Left ventricle myocardium inferior (tissue), 1 donor: Measurements from ENCODE around the gene MYOF. TPM values are rescaled to one million over a fixed set of nuclear protein-coding genes. Genes with fewer than 3 reads are reported as not detected.

Source experiments
- DNase-seq: peaks from one replicate; pipeline ENCODE4 v3.0.0-alpha.2; 2020
- H3K27ac ChIP-seq: fragments of 200-600 bp; replicated peaks from 2 replicates; pipeline ENCODE4 v1.8.0; 2021
- H3K27me3 ChIP-seq: fragments of 200-600 bp; 2 replicates; pipeline ENCODE4 v1.8.0; 2021; ENCODE audit warnings: low read depth
- H3K36me3 ChIP-seq: fragments of 200-600 bp; 2 replicates; pipeline ENCODE4 v1.8.0; 2021
- H3K4me1 ChIP-seq: fragments of 200-600 bp; 2 replicates; pipeline ENCODE4 v1.8.0; 2021
- H3K4me3 ChIP-seq: fragments of 200-600 bp; 2 replicates; pipeline ENCODE4 v1.8.0; 2021; ENCODE audit warnings: mild to moderate bottlenecking, moderate library complexity
- H3K9me3 ChIP-seq: fragments of 200-600 bp; replicated peaks from 2 replicates; pipeline ENCODE4 v1.8.0; 2021
- intact Hi-C: fragments of 100-400 bp; cut with micrococcal nuclease; formaldehyde crosslinking; loops from one replicate; pipeline ENCODE4 v1.11.0; 2022
- total RNA-seq: library from RNA; stranded (reverse); fragmentation: NEBNext Ultra II Directional; extraction: Animal tissue kit (Norgen Biotek cat#: 25700); gene quantifications from one replicate; pipeline ENCODE4 v1.2.1, GENCODE V29; 2021
- TF ChIP-seq, protein P1 (sequence below): fragments of 200-600 bp; IDR thresholded peaks from 2 replicates; pipeline ENCODE4 v1.8.0; 2021; ENCODE audit warnings: antibody characterized with exemption, mild to moderate bottlenecking, borderline replicate concordance
- donor health status: DM: no; HTN: yes; CAD: no; lungs with severe emphysema.

MYOF gene
- total RNA-seq, 1 donor from 2014 or later = 43.6 TPM

DNA sequence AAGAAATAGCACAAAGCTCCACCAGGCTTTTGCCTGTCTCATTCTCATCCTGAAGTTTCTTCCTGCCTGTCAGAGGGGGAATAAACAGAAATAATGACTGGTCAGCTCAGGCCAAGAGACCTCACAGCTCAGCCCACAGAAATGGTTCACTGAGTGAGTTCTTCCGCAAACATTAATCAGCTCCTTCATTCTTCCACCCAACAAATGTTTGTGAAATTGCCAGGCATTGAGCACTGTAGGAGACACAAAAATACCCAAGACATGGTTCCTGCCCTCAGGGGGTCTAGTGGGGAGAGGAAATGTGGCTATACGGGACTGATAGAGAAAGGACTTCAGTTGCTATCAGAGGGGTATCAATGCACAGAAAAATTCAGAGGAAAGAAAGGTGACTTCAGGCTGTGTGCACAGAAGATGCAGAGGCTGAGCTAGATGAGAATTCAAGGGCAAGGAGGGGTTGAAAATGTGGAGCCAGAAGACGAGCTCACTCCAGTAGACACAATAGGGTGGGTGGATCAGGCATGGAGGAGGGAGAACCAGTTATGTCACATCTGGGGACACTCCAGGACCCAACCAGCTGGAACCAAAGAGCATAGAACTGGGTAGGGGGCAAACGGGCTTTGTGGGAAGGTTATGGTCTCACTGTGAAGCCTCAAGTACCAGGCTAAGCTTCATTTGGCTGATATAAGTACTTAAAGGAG lies 20.9 kb downstream of the MYOF start:
- intact Hi-C loops = no loop called here
- H3K27ac ChIP-seq = peak overlapping the region; percentile 93
- no peaks in the 10 kb centered on the region for H3K27me3 ChIP-seq
- no peaks in the 10 kb centered on the region for H3K36me3 ChIP-seq
- H3K9me3 ChIP-seq = no peaks in the 10 kb centered on the region
- H3K4me3 ChIP-seq = no peak overlapping the region
- H3K4me1 ChIP-seq = peaks cover 67% of the 10 kb centered on the region
- TF ChIP-seq, protein P1, sequence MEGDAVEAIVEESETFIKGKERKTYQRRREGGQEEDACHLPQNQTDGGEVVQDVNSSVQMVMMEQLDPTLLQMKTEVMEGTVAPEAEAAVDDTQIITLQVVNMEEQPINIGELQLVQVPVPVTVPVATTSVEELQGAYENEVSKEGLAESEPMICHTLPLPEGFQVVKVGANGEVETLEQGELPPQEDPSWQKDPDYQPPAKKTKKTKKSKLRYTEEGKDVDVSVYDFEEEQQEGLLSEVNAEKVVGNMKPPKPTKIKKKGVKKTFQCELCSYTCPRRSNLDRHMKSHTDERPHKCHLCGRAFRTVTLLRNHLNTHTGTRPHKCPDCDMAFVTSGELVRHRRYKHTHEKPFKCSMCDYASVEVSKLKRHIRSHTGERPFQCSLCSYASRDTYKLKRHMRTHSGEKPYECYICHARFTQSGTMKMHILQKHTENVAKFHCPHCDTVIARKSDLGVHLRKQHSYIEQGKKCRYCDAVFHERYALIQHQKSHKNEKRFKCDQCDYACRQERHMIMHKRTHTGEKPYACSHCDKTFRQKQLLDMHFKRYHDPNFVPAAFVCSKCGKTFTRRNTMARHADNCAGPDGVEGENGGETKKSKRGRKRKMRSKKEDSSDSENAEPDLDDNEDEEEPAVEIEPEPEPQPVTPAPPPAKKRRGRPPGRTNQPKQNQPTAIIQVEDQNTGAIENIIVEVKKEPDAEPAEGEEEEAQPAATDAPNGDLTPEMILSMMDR = no peak
- no peak for DNase-seq

DNA sequence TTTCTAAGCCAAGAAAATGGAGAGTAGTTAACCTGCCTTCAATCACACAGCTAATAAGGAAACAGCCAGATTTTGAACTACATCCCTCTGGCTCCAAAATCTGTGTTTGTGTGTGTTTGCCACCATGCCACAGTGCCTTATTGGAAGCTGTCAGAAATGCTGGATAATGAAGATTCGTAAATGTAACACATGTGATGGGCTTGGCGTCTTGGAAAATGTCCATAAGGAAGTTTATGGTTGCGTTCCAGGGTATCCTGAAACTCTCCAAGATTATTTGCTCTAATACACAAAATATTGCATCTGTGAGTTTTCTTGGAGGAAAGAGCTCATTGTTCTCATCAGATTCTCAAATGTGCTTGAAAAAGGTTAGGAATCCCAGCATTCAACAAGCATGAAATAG lies 22.7 kb downstream of the MYOF start:
- TF ChIP-seq, protein P1 = no peak
- Histone ChIP-seq H3K4me3 (no peak overlapping the region), H3K27ac (peak overlapping the region; percentile 93), H3K4me1 (peaks cover 49% of the 10 kb centered on the region), H3K9me3 (no peaks in the 10 kb centered on the region), H3K27me3 (no peaks in the 10 kb centered on the region), H3K36me3 (no peaks in the 10 kb centered on the region)
- no peak for DNase-seq
- intact Hi-C loops = no loop called here

DNA sequence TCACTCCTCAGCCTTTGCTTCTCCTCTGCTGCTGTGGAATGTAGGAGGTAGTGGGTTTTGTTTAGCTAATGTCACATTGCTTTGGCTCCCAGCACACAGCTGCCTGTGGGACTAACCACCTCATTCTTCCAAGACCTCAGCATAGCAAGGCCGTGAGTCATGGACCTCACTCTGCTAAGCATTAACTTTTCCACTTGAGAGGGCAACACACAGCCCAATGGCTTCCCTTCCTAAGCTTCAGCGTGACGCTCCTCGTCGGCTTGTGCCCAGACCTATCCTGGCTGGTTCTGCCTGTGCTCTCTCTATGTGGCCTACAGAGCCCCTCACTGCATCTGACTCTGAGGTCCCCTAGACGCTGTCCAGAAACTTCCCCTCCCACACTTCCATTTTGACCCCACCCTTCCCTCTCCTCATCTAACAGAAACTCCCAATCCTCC lies 23.3 kb downstream of the MYOF start:
- Histone ChIP-seq H3K27ac (peak overlapping the region; percentile 93), H3K4me1 (peaks cover 43% of the 10 kb centered on the region), H3K36me3 (no peaks in the 10 kb centered on the region), H3K9me3 (no peaks in the 10 kb centered on the region), H3K27me3 (no peaks in the 10 kb centered on the region), H3K4me3 (no peak overlapping the region)
- DNase-seq = peak; percentile 44
- TF ChIP-seq, protein P1 = no peak
- intact Hi-C loops = no loop called here

DNA sequence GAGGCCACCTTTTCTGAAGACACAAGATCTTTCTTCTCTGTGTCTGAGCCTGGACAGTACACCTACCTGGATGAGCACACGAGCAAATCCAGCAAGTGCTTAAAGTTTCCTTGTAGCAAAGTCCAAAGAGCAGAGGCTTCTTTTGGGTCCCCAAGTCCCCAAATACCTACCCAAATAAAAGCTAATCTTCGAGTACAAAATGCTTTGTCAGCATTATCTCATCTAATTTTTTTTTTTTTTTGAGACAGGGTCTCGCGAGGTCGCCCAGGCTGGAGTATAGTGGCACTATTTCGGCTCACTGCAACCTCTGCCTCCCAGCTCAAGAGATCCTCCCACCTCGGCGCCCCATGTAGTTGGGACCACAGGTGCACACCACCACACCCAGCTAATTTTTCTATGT lies 24.6 kb downstream of the MYOF start:
- Histone ChIP-seq H3K27me3 (no peaks in the 10 kb centered on the region), H3K36me3 (peaks cover 2% of the 10 kb centered on the region), H3K4me3 (no peak overlapping the region), H3K4me1 (peaks cover 33% of the 10 kb centered on the region), H3K9me3 (no peaks in the 10 kb centered on the region), H3K27ac (no peak overlapping the region)
- no peak for DNase-seq
- TF ChIP-seq, protein P1 = no peak
- intact Hi-C loops = no loop called here

DNA sequence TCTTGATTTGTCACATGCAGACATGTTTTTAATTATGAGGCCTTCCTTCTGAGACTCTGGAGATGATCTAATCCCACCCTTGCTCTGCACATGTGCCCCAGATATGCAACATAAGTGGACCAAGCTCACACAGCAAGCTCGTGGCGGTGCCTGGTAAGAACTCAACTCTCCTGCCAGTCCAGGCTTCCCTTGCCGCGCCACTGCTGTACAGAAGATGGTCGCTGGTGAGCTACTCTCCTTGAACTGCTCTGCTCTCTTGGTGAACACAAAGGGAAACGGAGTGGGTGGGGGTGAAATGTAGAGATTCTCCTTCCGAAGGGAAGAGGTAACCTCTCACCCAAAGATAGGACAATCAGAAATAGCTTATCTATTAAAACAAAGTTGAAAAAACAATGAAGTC lies 25.7 kb downstream of the MYOF start:
- H3K4me1 ChIP-seq = peaks cover 31% of the 10 kb centered on the region
- TF ChIP-seq, protein P1 = no peak
- H3K4me3 ChIP-seq = no peak overlapping the region
- H3K27ac ChIP-seq = no peak overlapping the region
- no peaks in the 10 kb centered on the region for H3K27me3 ChIP-seq
- DNase-seq = no peak
- peaks cover 2% of the 10 kb centered on the region for H3K36me3 ChIP-seq
- intact Hi-C loops = no loop called here
- no peaks in the 10 kb centered on the region for H3K9me3 ChIP-seq
